Small intestine (tissue), 7 donors: ENCODE results near the gene VAPA. TPM values are rescaled to one million over a fixed set of nuclear protein-coding genes. Genes with fewer than 3 reads are reported as not detected.

ENCODE experiments used
- DNase-seq, 2 donors: peaks; one replicate each; pipeline versions ENCODE4 v3.0.0 to v3.0.0-alpha.2; 2013
- FAIRE-seq: peaks from 2 replicates; lab custom pipeline; 2012; peaks lifted over from hg19 to GRCh38; lab: Jason Lieb, UNC
- H3K27ac ChIP-seq, 3 donors: one replicate each; pipeline ENCODE4 v1.5.1; 2013; ENCODE audit warnings: low read length in 2 of 3, mild to moderate bottlenecking in 2 of 3, control low read depth in 1 of 3, inconsistent platforms in 1 of 3, low read depth in 1 of 3, moderate library complexity in 1 of 3
- H3K27me3 ChIP-seq, 3 donors: one replicate each; pipeline ENCODE4 v1.6.1; 2013; ENCODE audit warnings: low read length in 3 of 3, inconsistent platforms in 1 of 3; ENCODE audit not compliant: control insufficient read depth in 3 of 3, insufficient read depth in 3 of 3
- H3K36me3 ChIP-seq, 3 donors: one replicate each; pipeline ENCODE4 v1.6.1; 2013; ENCODE audit warnings: low read length in 3 of 3, inconsistent platforms in 1 of 3, low read depth in 1 of 3, mild to moderate bottlenecking in 1 of 3, moderate library complexity in 1 of 3; ENCODE audit not compliant: control insufficient read depth in 3 of 3, insufficient read depth in 2 of 3
- H3K4me1 ChIP-seq, 3 donors: one replicate each; pipeline ENCODE4 v1.6.1; 2013; ENCODE audit warnings: low read length in 2 of 3, inconsistent platforms in 1 of 3, low read depth in 1 of 3, mild to moderate bottlenecking in 1 of 3, moderate library complexity in 1 of 3; ENCODE audit not compliant: control insufficient read depth in 3 of 3, insufficient read depth in 2 of 3
- H3K4me3 ChIP-seq, 3 donors: one replicate each; pipeline ENCODE4 v1.5.1; 2013; ENCODE audit warnings: low read length in 3 of 3, control low read depth in 1 of 3, inconsistent platforms in 1 of 3, low read depth in 1 of 3, mild to moderate bottlenecking in 1 of 3, moderate library complexity in 1 of 3
- H3K9me3 ChIP-seq, 2 donors: one replicate each; pipeline ENCODE4 v1.6.1; 2013; ENCODE audit warnings: low read depth in 1 of 2, low read length in 1 of 2; ENCODE audit not compliant: control insufficient read depth in 2 of 2, insufficient read depth in 1 of 2
- WGBS, 3 donors: extraction: QIAGEN DNeasy Blood & Tissue Kit; methylation state at CpG; one replicate each; pipeline ENCODE4 v1.1.7; 2013; 5-methylcytosine and 5-hydroxymethylcytosine counted together
- polyA plus RNA-seq, 4 donors: library from polyadenylated mRNA; stranded (reverse) in 3 of 4; unstranded in 1 of 4; fragments of 200-250 nt in 3 of 4; fragments of 120-200 nt in 1 of 4; gene quantifications; one replicate each; pipeline versions ENCODE4 v1.2.1 to v1.2.3, GENCODE V29; 2013
- donor health status: healthy with polysubstance abuse.
- donor health status: control.
- donor health status: control.
- donor health status: Bipolar disorder and iron deficiency.
- donor health status: healthy.

Gene VAPA
- polyA plus RNA-seq, 4 donors = 129 to 229 (median 163) TPM

DNA sequence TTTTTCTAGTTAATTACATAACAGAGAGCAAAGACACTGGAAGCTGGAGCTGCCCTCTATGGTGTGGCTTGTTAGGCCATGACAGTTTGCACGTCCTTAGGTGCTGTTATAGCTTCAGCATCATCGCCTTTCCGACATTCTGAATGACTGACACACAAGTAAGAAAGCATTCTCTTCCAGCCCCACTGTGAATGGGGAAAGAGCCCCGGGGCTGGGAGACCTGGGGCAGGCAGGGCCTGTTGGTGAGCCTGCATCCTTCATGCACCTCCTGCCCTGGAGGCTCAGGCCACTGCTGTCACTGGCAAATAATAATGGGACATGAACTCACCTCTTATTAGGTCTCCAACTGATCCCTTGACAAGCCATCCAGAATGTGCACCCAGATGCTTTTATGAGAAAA lies 71.8 kb downstream of the VAPA start:
- DNase-seq (no peak), FAIRE-seq (no peak)
- Histone ChIP-seq H3K36me3 (no peaks in the 10 kb centered on the region), H3K27me3 (no peaks in the 10 kb centered on the region), H3K9me3 (peaks cover 0 to 5% of the 10 kb centered on the region in 2 donors), H3K4me3 (no peak overlapping the region), H3K27ac (no peak overlapping the region), H3K4me1 (peaks cover 0 to 5% (median 0%) of the 10 kb centered on the region in 3 donors)
- WGBS, 3 donors = 83 to 90% (median 85%) methylated on average over 4 of the region's 4 CpGs

DNA sequence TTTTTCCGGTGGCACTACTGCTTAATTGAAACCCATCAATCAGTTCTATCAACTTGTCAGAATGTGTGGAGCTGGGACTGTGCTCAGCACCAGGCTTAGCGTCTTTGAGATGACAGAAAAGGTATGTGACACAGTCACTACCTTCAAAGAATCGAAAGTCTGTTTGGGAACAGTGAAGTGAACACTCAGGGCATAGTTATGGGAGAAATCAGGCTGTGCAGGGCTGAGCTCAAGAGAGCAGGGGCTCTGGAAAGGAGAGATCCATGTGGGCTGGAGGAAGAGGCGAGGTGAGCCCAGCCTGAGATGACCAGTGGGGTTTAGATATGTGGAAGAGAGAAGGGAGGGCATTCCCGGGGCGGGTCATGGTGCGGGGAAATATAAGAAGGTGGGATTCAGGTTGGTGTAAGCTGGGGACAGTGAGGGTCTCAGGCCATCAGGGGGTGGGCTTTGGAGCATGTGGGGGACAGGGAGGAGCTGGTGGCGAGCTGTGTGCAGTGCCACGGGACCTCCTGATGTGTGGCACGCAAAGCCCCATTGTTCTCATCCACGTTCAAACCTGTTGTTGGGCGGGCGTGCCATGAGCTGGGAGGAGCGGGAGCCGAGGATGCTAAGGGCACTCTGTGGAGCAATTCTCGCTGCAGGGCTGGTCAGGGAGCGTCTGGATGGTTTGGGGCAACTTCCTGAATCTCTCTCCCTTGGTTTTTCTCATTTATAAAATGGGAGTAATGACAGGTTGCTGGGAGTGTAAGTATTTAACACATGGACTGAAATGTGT lies 72.5 kb downstream of the VAPA start:
- DNase-seq (no peak), FAIRE-seq (no peak)
- no peak overlapping the region for H3K27ac ChIP-seq
- no peak overlapping the region for H3K4me3 ChIP-seq
- WGBS, 3 donors = 86 to 90% (median 88%) methylated on average over 17 of the region's 17 CpGs
- no peaks in the 10 kb centered on the region for H3K27me3 ChIP-seq
- no peaks in the 10 kb centered on the region for H3K36me3 ChIP-seq
- peaks cover 0 to 5% of the 10 kb centered on the region in 2 donors for H3K9me3 ChIP-seq
- peaks cover 0 to 5% (median 0%) of the 10 kb centered on the region in 3 donors for H3K4me1 ChIP-seq

DNA sequence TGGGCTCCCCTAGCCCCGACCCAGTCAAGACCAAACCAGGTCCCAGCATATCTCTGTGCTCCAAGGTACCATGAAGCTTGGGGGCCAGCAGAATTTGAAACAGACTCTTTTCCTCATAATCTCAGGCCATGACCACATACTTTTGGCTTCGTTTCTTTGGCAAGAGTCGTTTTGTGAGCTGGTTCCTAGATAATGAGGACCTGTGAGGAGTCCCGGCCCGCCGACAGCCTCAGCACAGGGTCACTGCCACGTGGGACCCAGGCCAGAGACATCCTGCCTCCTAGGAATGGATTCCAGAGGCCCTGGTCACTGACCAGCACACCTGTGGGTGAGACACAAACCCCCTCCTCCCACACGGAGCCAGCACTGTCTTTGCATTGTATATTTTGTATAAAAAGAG lies 73.5 kb downstream of the VAPA start:
- 65 to 74% (median 66%) methylated on average over 8 of the region's 8 CpGs for WGBS, 3 donors
- no peaks in the 10 kb centered on the region for H3K27me3 ChIP-seq
- no peak for FAIRE-seq
- DNase-seq = no peak
- no peaks in the 10 kb centered on the region for H3K36me3 ChIP-seq
- no peak overlapping the region for H3K27ac ChIP-seq
- peaks cover 0 to 4% of the 10 kb centered on the region in 2 donors for H3K9me3 ChIP-seq
- H3K4me1 ChIP-seq = peaks cover 0 to 5% (median 0%) of the 10 kb centered on the region in 3 donors
- H3K4me3 ChIP-seq = no peak overlapping the region

DNA sequence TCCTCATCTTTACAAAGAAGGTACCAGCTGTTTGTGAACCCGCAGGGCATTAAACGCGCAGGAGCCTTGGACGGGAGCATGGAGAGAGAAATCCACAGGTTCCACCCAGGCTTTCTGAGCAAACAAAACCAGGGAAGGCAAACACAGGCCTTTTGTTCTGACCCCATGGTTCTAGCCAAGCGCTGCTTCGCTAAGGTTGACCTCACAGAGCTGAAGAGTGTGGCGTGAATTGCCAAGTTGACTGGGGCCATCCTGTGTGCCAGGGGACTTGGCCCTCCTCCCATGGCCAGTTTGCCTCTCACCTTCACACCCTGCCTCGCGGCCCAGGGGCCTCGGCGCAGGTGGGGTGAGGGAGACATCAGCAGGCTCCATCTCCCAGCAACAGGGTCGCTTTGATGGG lies 74.1 kb downstream of the VAPA start:
- Histone ChIP-seq H3K9me3 (no peaks in the 10 kb centered on the region), H3K27me3 (no peaks in the 10 kb centered on the region), H3K4me1 (peaks cover 0 to 5% (median 0%) of the 10 kb centered on the region in 3 donors), H3K4me3 (no peak overlapping the region), H3K27ac (no peak overlapping the region), H3K36me3 (no peaks in the 10 kb centered on the region)
- WGBS, 3 donors = 18 to 65% (median 43%) methylated on average over 12 of the region's 12 CpGs
- DNase-seq (no peak), FAIRE-seq (no peak)

DNA sequence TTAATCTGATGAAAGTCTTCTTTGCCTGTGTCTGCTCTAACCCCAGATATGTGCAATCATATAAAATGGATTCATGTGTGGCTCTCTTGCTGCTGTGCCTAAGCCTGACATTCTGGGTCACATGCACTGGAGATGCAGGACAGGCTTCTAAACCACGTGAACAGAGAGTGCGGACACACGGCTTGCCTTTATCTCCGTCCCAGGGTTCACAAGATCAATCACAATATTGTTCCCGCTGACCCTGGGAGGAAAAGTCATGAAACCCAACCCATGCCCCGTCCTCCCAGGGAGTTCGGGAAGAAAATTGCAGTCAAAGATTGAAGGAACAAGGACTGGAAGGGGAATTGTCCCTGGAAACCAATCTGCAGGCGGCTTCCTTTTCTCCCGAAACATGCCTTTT lies 74.8 kb downstream of the VAPA start:
- Histone ChIP-seq H3K27me3 (no peaks in the 10 kb centered on the region), H3K9me3 (no peaks in the 10 kb centered on the region), H3K4me3 (no peak overlapping the region), H3K4me1 (peaks cover 0 to 9% (median 0%) of the 10 kb centered on the region in 3 donors), H3K36me3 (no peaks in the 10 kb centered on the region), H3K27ac (no peak overlapping the region)
- 26 to 64% (median 42%) methylated on average over 9 of the region's 9 CpGs for WGBS, 3 donors
- FAIRE-seq (no peak), DNase-seq (peak; percentile 39 to 58)

DNA sequence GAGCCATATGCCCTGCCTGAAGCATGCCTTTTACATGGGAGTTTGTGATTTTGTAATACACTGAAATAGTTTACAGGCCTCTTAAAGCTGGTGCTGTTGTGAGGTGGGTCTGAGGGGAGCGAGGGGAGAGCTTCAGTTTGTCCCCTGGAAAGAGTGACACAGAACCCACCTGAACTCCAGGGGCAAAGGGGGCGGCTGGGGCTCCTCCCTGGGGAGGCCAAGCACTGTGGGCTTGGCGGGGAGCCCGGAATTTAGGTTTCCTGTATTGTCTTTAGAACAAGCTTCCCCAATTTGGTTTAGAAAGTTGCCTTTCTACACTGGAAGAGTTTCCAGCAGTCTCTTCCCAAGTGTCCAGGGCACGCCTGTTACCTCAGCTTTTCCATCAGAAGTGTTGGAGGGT lies 75.7 kb downstream of the VAPA start:
- DNase-seq = no peak
- H3K4me3 ChIP-seq = no peak overlapping the region
- no peaks in the 10 kb centered on the region for H3K9me3 ChIP-seq
- no peaks in the 10 kb centered on the region for H3K27me3 ChIP-seq
- H3K27ac ChIP-seq = no peak overlapping the region
- WGBS, 3 donors = 55 to 71% (median 69%) methylated on average over 5 of the region's 5 CpGs
- H3K36me3 ChIP-seq = no peaks in the 10 kb centered on the region
- FAIRE-seq = no peak
- peaks cover 0 to 17% (median 0%) of the 10 kb centered on the region in 3 donors for H3K4me1 ChIP-seq

- no peaks in the 10 kb centered on the region for H3K9me3 ChIP-seq
- no peak overlapping the region for H3K4me3 ChIP-seq
- peaks cover 0 to 19% (median 0%) of the 10 kb centered on the region in 3 donors for H3K4me1 ChIP-seq
- WGBS, 3 donors = 88 to 93% (median 90%) methylated on average over 29 of the region's 29 CpGs
- no peaks in the 10 kb centered on the region for H3K36me3 ChIP-seq
- H3K27ac ChIP-seq = no peak overlapping the region
- DNase-seq (no peak), FAIRE-seq (no peak)
- H3K27me3 ChIP-seq = no peaks in the 10 kb centered on the region
These were observed 77.5 kb downstream of the VAPA start for GRCh38 chr18:9991011-9992000.

DNA sequence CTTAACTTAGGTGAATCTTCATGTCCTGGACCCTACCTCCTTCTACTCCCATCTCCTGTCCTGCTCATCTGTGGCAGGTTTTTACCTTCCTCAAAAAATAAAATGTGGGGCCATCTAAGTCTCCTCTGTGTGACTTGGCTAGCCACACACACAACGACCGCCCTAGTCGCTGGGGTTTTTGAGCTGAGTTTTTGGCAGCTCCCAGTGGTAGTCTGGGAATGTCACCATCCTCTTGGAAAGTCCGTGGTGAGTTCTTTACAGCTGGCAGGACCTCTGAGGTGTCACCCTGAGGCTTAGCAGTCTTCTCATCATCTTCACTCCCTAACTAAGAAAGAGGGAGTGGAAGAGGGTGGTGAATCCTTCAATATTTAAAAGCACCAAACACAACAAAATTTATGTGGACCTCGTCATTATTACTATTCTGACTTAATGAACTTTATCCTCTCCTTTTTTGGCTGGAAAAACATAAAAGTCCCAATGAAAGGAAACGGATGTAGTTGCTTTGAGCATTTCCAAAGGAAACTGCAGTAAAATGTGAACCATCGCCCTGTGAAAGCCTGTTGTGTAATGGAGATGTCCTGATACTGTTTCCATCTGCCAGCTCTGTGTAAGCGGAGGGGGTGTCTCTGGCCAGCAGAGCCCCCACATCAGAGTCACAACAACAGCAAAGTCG lies 78.6 kb downstream of the VAPA start:
- no peaks in the 10 kb centered on the region for H3K27me3 ChIP-seq
- no peaks in the 10 kb centered on the region for H3K36me3 ChIP-seq
- H3K4me3 ChIP-seq = no peak overlapping the region
- peaks cover 0 to 2% of the 10 kb centered on the region in 2 donors for H3K9me3 ChIP-seq
- H3K27ac ChIP-seq = no peak overlapping the region
- H3K4me1 ChIP-seq = peaks cover 0 to 19% (median 0%) of the 10 kb centered on the region in 3 donors
- DNase-seq = no peak
- FAIRE-seq = no peak
- WGBS, 3 donors = 53 to 70% (median 64%) methylated on average over 9 of the region's 9 CpGs
